HepG2 (cell line): ENCODE measurements around the gene ENO3. TPM values are rescaled to one million over a fixed set of nuclear protein-coding genes. Genes with fewer than 3 reads are reported as not detected.
"Not testable (repeated sequence)": the region's sequence is repeated elsewhere in the genome, so short reads cannot be mapped to it uniquely, and the experiment has no call there.

Experiments used
- ATAC-seq: fragments of 200-7000 bp; cut with Tn5 transposase; 3 replicates; pipeline ENCODE4 v1.9.1; 2020; ENCODE audit warnings: mild to moderate bottlenecking, moderate library complexity
- BruUV-seq: library from RNA; stranded (reverse); fragments of 400-500 nt; replicated peaks from 2 replicates; lab custom pipeline; 2021; lab: Mats Ljungman, UMichigan
- CTCF ChIA-PET: fragments of 300-600 bp; formaldehyde crosslinking; extraction: SDS; loops from one replicate; lab custom pipeline; 2021; ENCODE audit warnings: low total read pairs, inconsistent platforms, low intra/inter-chr PET ratio; lab: Yijun Ruan, JAX
- POLR2A ChIA-PET: fragments of 350-600 bp; sonication (Branson Sonifier 250); formaldehyde crosslinking; loops from one replicate; lab custom pipeline; 2020; ENCODE audit warnings: antibody characterized with exemption, inconsistent platforms; lab: Yijun Ruan, JAX
- DNase-seq: peaks from one replicate; pipeline ENCODE4 v3.0.0-alpha.2; 2015; ENCODE audit warnings: low spot score
- FAIRE-seq: peaks from 3 replicates; lab custom pipeline; 2011; peaks lifted over from hg19 to GRCh38; lab: Jason Lieb, UNC
- H2AFZ ChIP-seq: one replicate; pipeline ENCODE4 v1.6.1; 2011; ENCODE audit warnings: low read length, inconsistent platforms
- H3K27ac ChIP-seq: fragments of 300-600 bp; 3 replicates; pipeline ENCODE4 v1.8.0; 2011; ENCODE audit warnings: mixed run types, mild to moderate bottlenecking, mixed read lengths, low read length, inconsistent platforms; ENCODE audit not compliant: insufficient read depth; ENCODE audit errors: extremely low read length
- H3K27me3 ChIP-seq, 2 experiments: fragments of 200-600 bp in 1 of 2; 2 replicates in 1 of 2; 3 replicates in 1 of 2; pipeline versions ENCODE4 v1.6.0 to v1.8.0; 2011; ENCODE audit warnings: low read length in 2 of 2, mild to moderate bottlenecking in 2 of 2, moderate library complexity in 2 of 2, inconsistent platforms in 1 of 2; ENCODE audit not compliant: insufficient read depth in 2 of 2, control insufficient read depth in 1 of 2
- H3K36me3 ChIP-seq, 2 experiments: fragments of 200-600 bp in 1 of 2; replicated peaks in 1 of 2; 2 replicates in 1 of 2; 3 replicates in 1 of 2; pipeline versions ENCODE4 v1.5.1 to v1.8.0; 2011; ENCODE audit warnings: low read length in 2 of 2, inconsistent platforms in 1 of 2; ENCODE audit not compliant: insufficient read depth in 2 of 2, control insufficient read depth in 1 of 2
- H3K4me1 ChIP-seq: 2 replicates; pipeline ENCODE4 v1.5.1; 2012; ENCODE audit warnings: low read length, inconsistent platforms; ENCODE audit not compliant: insufficient read depth
- H3K4me2 ChIP-seq: 2 replicates; pipeline ENCODE4 v1.6.0; 2011; ENCODE audit warnings: low read depth, low read length, inconsistent platforms
- H3K4me3 ChIP-seq, 3 experiments: fragments of 200-600 bp in 1 of 3; sonication (generic), shearing (Covaris generic) in 1 of 3; replicated peaks in 1 of 3; 2 replicates each; pipeline ENCODE4 v1.5.1; 2011 to 2016; ENCODE audit warnings: low read length in 3 of 3, inconsistent platforms in 2 of 3, low read depth in 2 of 3, mild to moderate bottlenecking in 2 of 3, control low read depth in 1 of 3, mixed read lengths in 1 of 3; ENCODE audit not compliant: insufficient read depth in 1 of 3
- H3K79me2 ChIP-seq: one replicate; pipeline ENCODE4 v1.6.1; 2011; ENCODE audit warnings: low read length, inconsistent platforms; ENCODE audit not compliant: insufficient read depth
- H3K9ac ChIP-seq: 2 replicates; pipeline ENCODE4 v1.6.0; 2011; ENCODE audit warnings: mild to moderate bottlenecking, low read depth, low read length, inconsistent platforms; ENCODE audit not compliant: insufficient read depth
- H3K9me3 ChIP-seq: 2 replicates; pipeline ENCODE4 v1.5.1; 2012; ENCODE audit warnings: mild to moderate bottlenecking, low read length
- H4K20me1 ChIP-seq: 2 replicates; pipeline ENCODE4 v1.6.0; 2011; ENCODE audit warnings: inconsistent platforms, mild to moderate bottlenecking, low read length, moderate library complexity; ENCODE audit not compliant: insufficient read depth
- CCAR2 ChIP-seq: fragments of 200-400 bp; formaldehyde crosslinking; optimal IDR thresholded peaks from 2 replicates; pipeline ENCODE3; 2018; ENCODE audit warnings: low read depth, mild to moderate bottlenecking, low read length, moderate library complexity
- JUN ChIP-seq: sonication (generic); formaldehyde crosslinking; IDR thresholded peaks from 2 replicates; pipeline ENCODE4 v1.4.0; 2020; ENCODE audit warnings: mild to moderate bottlenecking, missing genetic modification reagents
- NFE2L2 ChIP-seq: fragments of 150-350 bp; IDR thresholded peaks from 2 replicates; pipeline ENCODE4 v1.6.1; 2014; ENCODE audit warnings: low read length
- PRDM4 ChIP-seq: sonication (generic); formaldehyde crosslinking; IDR thresholded peaks from 2 replicates; pipeline ENCODE4 v1.9.0; 2021; ENCODE audit warnings: missing genetic modification reagents, borderline replicate concordance
- ZNF570 ChIP-seq: sonication (generic); formaldehyde crosslinking; IDR thresholded peaks from 2 replicates; pipeline ENCODE4 v1.4.0; 2020; ENCODE audit warnings: mild to moderate bottlenecking, missing genetic modification reagents, borderline replicate concordance
- in situ Hi-C: cut with HindIII; loops from 2 replicates; pipeline ENCODE4 v1.10.0; 2017; ENCODE audit warnings: low pct_unique_long_range_greater_than_20kb; ENCODE audit not compliant: extremely low pct_ligation_motif_present
- intact Hi-C: fragments of 100-400 bp; cut with micrococcal nuclease; formaldehyde crosslinking; loops from one replicate; pipeline ENCODE4 v1.10.0; 2022; ENCODE audit not compliant: unreplicated experiment
- polyA plus RNA-seq, 8 experiments: library from polyadenylated mRNA; depleted of rRNA in 3 of 8; stranded (reverse) in 7 of 8; unstranded in 1 of 8; fragments of >200 nt; fragmentation: Illumina TruSeq in 4 of 8; extraction: Trizol in 4 of 8; gene quantifications; 2 replicates each; pipeline versions ENCODE4 v1.2.1 to v1.2.3, GENCODE V29; 2011 to 2016; ENCODE audit warnings: low read depth in 4 of 8, missing spikeins in 1 of 8, mixed read lengths in 1 of 8; ENCODE audit not compliant: insufficient read depth in 1 of 8
- total RNA-seq, 5 experiments: library from RNA; depleted of rRNA; stranded (reverse); fragments of >200 nt; fragmentation: Illumina TruSeq; extraction: Trizol; gene quantifications; 2 replicates each; pipeline ENCODE4 v1.2.3, GENCODE V29; 2016; ENCODE audit warnings: low read depth in 1 of 5
- TF ChIP-seq, protein P1 (sequence below): sonication (generic); formaldehyde crosslinking; IDR thresholded peaks from 2 replicates; pipeline ENCODE4 v1.5.1; 2020; ENCODE audit warnings: mild to moderate bottlenecking, missing genetic modification reagents, borderline replicate concordance
- TF ChIP-seq, protein P2 (sequence below): sonication (generic); formaldehyde crosslinking; IDR thresholded peaks from 2 replicates; pipeline ENCODE4 v1.8.0; 2022; ENCODE audit warnings: missing genetic modification reagents, low read depth, mild to moderate bottlenecking, borderline replicate concordance
- TF ChIP-seq, protein P3 (sequence below): sonication (generic); formaldehyde crosslinking; IDR thresholded peaks from 2 replicates; pipeline ENCODE4 v1.9.0; 2021; ENCODE audit warnings: missing genetic modification reagents, mild to moderate bottlenecking, borderline replicate concordance

Gene ENO3
- total and polyA plus RNA-seq, 2 of the 13 experiments (the other 11 are each of a cell fraction or from before 2014, with no cell fraction given): 59.8 to 69.8 TPM

GRCh38 chr17:4903051-4903818 lies 47.7 kb upstream of the ENO3 start, which contains the start of gene CHRNE (continued):
- TF ChIP-seq, protein P1, sequence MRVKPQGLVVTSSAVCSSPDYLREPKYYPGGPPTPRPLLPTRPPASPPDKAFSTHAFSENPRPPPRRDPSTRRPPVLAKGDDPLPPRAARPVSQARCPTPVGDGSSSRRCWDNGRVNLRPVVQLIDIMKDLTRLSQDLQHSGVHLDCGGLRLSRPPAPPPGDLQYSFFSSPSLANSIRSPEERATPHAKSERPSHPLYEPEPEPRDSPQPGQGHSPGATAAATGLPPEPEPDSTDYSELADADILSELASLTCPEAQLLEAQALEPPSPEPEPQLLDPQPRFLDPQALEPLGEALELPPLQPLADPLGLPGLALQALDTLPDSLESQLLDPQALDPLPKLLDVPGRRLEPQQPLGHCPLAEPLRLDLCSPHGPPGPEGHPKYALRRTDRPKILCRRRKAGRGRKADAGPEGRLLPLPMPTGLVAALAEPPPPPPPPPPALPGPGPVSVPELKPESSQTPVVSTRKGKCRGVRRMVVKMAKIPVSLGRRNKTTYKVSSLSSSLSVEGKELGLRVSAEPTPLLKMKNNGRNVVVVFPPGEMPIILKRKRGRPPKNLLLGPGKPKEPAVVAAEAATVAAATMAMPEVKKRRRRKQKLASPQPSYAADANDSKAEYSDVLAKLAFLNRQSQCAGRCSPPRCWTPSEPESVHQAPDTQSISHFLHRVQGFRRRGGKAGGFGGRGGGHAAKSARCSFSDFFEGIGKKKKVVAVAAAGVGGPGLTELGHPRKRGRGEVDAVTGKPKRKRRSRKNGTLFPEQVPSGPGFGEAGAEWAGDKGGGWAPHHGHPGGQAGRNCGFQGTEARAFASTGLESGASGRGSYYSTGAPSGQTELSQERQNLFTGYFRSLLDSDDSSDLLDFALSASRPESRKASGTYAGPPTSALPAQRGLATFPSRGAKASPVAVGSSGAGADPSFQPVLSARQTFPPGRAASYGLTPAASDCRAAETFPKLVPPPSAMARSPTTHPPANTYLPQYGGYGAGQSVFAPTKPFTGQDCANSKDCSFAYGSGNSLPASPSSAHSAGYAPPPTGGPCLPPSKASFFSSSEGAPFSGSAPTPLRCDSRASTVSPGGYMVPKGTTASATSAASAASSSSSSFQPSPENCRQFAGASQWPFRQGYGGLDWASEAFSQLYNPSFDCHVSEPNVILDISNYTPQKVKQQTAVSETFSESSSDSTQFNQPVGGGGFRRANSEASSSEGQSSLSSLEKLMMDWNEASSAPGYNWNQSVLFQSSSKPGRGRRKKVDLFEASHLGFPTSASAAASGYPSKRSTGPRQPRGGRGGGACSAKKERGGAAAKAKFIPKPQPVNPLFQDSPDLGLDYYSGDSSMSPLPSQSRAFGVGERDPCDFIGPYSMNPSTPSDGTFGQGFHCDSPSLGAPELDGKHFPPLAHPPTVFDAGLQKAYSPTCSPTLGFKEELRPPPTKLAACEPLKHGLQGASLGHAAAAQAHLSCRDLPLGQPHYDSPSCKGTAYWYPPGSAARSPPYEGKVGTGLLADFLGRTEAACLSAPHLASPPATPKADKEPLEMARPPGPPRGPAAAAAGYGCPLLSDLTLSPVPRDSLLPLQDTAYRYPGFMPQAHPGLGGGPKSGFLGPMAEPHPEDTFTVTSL (CRISPR knock-in tag): no peak
- TF ChIP-seq ZNF570 (CRISPR knock-in tag): no peak
- TF ChIP-seq CCAR2: no peak
- TF ChIP-seq, protein P2, sequence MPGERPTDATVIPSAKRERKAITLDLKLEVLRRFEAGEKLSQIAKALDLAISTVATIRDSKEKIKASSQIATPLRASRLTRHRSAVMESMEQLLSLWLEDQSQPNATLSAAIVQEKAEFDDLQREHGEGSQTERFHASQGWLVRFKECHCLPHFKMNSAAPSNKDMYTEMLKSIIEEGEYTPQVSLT (CRISPR knock-in tag): no peak
- TF ChIP-seq, protein P3, sequence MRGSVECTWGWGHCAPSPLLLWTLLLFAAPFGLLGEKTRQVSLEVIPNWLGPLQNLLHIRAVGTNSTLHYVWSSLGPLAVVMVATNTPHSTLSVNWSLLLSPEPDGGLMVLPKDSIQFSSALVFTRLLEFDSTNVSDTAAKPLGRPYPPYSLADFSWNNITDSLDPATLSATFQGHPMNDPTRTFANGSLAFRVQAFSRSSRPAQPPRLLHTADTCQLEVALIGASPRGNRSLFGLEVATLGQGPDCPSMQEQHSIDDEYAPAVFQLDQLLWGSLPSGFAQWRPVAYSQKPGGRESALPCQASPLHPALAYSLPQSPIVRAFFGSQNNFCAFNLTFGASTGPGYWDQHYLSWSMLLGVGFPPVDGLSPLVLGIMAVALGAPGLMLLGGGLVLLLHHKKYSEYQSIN (CRISPR knock-in tag): no peak
- TF ChIP-seq JUN (CRISPR knock-in tag): no peak
- TF ChIP-seq NFE2L2: no peak
- no peak for TF ChIP-seq PRDM4 (CRISPR knock-in tag)
- TF ChIP-seq, all 625 proteins: peak for 10

DNA sequence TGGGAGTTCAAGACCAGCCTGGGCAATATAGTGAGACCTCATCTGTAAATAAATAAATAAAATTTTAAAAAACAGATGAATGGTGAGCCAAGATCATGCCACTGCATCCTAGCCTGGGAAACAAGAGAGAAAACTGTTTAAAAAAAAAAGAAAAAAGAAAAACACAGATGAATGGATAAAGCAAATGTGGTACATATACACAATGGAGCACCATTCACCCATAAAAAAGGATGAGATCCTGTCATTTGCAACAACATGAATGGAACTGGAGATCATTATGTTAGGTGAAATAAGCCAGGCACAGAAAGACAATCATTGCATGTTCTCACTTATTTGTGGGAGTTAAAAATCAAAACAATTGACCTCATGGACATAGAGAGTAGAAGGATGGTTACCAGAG lies 44.3 kb upstream of the ENO3 start:
- H3K27me3 ChIP-seq, FAIRE-seq, H3K9ac ChIP-seq, H3K4me2 ChIP-seq, BruUV-seq, H3K79me2 ChIP-seq, H3K4me3 ChIP-seq, ATAC-seq, H2AFZ ChIP-seq, POLR2A ChIA-PET, H4K20me1 ChIP-seq, DNase-seq, CTCF ChIA-PET, H3K36me3 ChIP-seq, H3K9me3 ChIP-seq, H3K27ac ChIP-seq: not testable (repeated sequence)
- peaks cover 69% of the 10 kb centered on the region for H3K4me1 ChIP-seq
- in situ Hi-C loops (loop anchor here (10.0 kb wide), 1 partner anchor 148 kb away; no protein-coding TSS in a partner anchor), intact Hi-C loops (loop anchor here (5.0 to 10.0 kb wide), 3 partner anchors 46 to 158 kb away; partner anchors contain the start of genes ENO3 and SPAG7)
